ENCODE measurements around the gene CBX6. TPM values are rescaled to one million over a fixed set of nuclear protein-coding genes. Genes with fewer than 3 reads are reported as not detected.

The CBX6 gene
- total and polyA plus RNA-seq, 9 of the 15 experiments (the other 6 are each of a cell fraction or from before 2014, with no cell fraction given) = 0.75 to 31.6 (median 8.0) TPM

DNA sequence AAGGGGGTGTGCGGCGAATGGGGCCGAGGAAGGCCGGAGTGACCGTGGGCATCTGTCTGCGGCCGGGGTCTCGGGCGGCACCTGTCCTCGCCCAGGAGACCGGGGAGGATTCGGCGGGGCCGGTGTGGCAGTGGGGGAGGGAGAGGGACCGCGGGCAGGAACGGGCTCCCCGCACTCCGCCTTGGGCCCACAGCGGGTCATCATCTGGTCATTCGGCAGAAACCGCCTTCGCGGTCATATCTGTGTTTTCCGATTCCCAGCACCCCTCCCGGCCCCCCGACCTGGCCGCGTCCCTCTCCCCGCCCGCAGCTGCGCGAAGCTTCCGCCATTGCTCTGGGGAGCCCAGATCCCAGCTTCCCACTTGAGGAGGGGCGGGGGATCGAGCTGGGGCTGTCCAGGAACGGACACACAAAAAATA, 824 bp upstream of the CBX6 start (continued):
- TF ChIP-seq, protein P1, sequence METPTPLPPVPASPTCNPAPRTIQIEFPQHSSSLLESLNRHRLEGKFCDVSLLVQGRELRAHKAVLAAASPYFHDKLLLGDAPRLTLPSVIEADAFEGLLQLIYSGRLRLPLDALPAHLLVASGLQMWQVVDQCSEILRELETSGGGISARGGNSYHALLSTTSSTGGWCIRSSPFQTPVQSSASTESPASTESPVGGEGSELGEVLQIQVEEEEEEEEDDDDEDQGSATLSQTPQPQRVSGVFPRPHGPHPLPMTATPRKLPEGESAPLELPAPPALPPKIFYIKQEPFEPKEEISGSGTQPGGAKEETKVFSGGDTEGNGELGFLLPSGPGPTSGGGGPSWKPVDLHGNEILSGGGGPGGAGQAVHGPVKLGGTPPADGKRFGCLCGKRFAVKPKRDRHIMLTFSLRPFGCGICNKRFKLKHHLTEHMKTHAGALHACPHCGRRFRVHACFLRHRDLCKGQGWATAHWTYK (CRISPR knock-in tag; IDR thresholded peaks at IDR 0.05) = 0 out of 2 replicates have a peak, but pooled peaks have one; percentile 20
- peak; percentile 64 to 68 for TF ChIP-seq NRF1 (conservative IDR thresholded peaks at IDR 0.05 in 1 of 2, IDR thresholded peaks at IDR 0.05 in 1 of 2)
- TF ChIP-seq ZNF699 (CRISPR knock-in tag; IDR thresholded peaks at IDR 0.05; ENCODE audit: insufficient replicate concordance) = no peak
- TF ChIP-seq SMARCA4 (IDR thresholded peaks at IDR 0.05) = no peak
- TF ChIP-seq BRD9 (IDR thresholded peaks at IDR 0.05; ENCODE audit: low read depth, partially characterized antibody) = no peak
- TF ChIP-seq PHF8 (IDR thresholded peaks at IDR 0.05; ENCODE audit: borderline replicate concordance, low read length) = peak; percentile 49; the same call in 1 of the 2 replicates
- TF ChIP-seq ZBTB7A (IDR thresholded peaks at IDR 0.05; ENCODE audit: borderline replicate concordance, control insufficient read depth, low read depth, low read length) = peak; percentile 42; the same call in 1 of the 2 replicates
- TF ChIP-seq, protein P2, sequence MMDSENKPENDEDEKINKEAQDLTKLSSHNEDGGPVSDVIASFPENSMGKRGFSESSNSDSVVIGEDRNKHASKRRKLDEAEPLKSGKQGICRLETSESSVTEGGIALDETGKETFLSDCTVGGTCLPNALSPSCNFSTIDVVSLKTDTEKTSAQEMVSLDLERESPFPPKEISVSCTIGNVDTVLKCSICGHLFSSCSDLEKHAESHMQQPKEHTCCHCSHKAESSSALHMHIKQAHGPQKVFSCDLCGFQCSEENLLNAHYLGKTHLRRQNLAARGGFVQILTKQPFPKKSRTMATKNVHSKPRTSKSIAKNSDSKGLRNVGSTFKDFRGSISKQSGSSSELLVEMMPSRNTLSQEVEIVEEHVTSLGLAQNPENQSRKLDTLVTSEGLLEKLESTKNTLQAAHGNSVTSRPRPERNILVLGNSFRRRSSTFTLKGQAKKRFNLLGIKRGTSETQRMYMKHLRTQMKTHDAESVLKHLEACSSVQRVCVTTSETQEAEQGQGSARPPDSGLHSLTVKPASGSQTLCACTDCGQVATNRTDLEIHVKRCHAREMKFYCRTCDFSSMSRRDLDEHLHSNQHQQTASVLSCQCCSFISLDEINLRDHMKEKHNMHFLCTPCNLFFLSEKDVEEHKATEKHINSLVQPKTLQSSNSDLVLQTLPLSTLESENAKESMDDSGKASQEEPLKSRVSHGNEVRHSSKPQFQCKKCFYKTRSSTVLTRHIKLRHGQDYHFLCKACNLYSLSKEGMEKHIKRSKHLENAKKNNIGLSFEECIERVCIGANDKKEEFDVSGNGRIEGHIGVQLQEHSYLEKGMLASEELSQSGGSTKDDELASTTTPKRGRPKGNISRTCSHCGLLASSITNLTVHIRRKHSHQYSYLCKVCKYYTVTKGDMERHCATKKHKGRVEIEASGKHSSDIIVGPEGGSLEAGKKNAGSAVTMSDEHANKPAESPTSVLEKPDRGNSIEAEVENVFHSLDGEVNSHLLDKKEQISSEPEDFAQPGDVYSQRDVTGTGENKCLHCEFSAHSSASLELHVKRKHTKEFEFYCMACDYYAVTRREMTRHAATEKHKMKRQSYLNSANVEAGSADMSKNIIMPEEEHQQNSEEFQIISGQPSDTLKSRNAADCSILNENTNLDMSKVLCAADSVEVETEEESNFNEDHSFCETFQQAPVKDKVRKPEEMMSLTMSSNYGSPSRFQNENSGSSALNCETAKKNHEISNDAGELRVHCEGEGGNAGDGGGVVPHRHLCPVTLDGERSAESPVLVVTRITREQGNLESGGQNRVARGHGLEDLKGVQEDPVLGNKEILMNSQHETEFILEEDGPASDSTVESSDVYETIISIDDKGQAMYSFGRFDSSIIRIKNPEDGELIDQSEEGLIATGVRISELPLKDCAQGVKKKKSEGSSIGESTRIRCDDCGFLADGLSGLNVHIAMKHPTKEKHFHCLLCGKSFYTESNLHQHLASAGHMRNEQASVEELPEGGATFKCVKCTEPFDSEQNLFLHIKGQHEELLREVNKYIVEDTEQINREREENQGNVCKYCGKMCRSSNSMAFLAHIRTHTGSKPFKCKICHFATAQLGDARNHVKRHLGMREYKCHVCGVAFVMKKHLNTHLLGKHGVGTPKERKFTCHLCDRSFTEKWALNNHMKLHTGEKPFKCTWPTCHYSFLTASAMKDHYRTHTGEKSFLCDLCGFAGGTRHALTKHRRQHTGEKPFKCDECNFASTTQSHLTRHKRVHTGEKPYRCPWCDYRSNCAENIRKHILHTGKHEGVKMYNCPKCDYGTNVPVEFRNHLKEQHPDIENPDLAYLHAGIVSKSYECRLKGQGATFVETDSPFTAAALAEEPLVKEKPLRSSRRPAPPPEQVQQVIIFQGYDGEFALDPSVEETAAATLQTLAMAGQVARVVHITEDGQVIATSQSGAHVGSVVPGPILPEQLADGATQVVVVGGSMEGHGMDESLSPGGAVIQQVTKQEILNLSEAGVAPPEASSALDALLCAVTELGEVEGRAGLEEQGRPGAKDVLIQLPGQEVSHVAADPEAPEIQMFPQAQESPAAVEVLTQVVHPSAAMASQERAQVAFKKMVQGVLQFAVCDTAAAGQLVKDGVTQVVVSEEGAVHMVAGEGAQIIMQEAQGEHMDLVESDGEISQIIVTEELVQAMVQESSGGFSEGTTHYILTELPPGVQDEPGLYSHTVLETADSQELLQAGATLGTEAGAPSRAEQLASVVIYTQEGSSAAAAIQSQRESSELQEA (IDR thresholded peaks at IDR 0.05; ENCODE audit: low read depth) = no peak
- TF ChIP-seq TAF1 (IDR thresholded peaks at IDR 0.05; ENCODE audit: control insufficient read depth, extremely low read depth, insufficient read depth, low read length, severe bottlenecking) = peak; percentile 21
- 0 out of 2 replicates have a peak, but pooled peaks have one; percentile 34 for TF ChIP-seq GTF2E2 (tag; IDR thresholded peaks at IDR 0.05)
- no peak for TF ChIP-seq ILF3 (IDR thresholded peaks at IDR 0.05; ENCODE audit: borderline replicate concordance)
- TF ChIP-seq POLR2G (IDR thresholded peaks at IDR 0.05; ENCODE audit: low read depth, low read length) = peak; percentile 76
- TF ChIP-seq TAF9B (IDR thresholded peaks at IDR 0.05; ENCODE audit: partially characterized antibody) = peak; percentile 39
- TF ChIP-seq RBFOX2 (IDR thresholded peaks at IDR 0.05; ENCODE audit: low read depth, low read length) = peak; percentile 67
- TF ChIP-seq SMARCE1 (IDR thresholded peaks at IDR 0.05) = 0 out of 2 replicates have a peak, but pooled peaks have one; percentile 14
- peak; percentile 66; the same call in 1 of the 2 replicates for TF ChIP-seq ZBTB1 (CRISPR knock-in tag; IDR thresholded peaks at IDR 0.05; ENCODE audit: borderline replicate concordance, low read depth)

Data from K562 (cell line).